NCI-H1436 (cell line): ENCODE results near the gene CCM2L.

Source experiments
- DNase-seq: peaks from one replicate; lab custom pipeline; 2025; lab: John Stamatoyannopoulos, UW

CCM2L gene

GRCh38 chr20:32056708-32057483, 46.7 kb downstream of the CCM2L start:
- DNase-seq = no peak

DNA sequence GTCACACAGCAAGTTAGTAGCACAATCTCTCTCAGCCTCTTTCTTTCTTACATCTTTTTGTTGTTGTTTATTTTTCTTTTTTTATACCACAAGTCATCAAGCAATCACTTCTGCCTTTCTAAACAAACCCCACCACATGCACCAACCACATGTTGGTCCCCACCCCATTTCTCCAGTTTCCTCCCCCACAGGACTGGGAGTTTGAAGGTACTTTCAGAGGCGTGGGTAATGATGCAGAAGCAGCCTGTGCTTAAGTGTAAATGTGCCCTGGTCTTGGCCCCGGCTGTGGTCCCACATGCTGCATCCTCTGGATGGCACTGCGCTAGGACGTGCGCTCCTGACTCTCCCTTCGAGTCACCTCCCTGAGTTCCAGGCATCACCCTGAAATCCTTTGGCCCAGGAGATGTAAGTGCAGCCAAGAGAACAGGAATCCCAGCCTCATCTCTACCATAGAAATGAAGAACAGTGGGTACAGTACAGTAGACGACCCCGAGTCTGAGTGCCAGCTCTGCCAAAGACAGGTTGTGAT, 47.5 kb downstream of the CCM2L start:
- DNase-seq = no peak

GRCh38 chr20:32059189-32059588, 49.0 kb downstream of the CCM2L start:
- DNase-seq = no peak

- no peak for DNase-seq
Observed at GRCh38 chr20:32062776-32063170, 52.5 kb downstream of the CCM2L start.

DNA sequence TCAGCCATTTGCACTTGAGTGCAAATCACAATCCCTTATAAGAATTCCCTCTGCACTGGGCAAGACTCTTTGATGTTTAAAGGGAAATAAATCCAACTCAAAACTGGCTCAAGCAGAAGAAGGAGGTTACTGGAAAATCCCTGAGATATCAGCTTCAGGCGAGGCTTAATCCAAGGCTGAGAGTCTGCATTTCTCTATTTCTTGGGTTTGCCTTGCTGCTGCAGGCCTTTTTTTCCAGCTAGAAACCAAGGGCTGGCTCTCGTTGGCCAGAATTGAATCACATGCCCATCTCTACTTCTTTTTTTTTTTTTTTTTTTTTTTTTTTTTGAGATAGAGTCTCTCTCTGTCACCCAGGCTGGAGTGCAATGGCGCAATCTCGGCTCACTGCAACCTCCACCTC, 53.5 kb downstream of the CCM2L start:
- no peak for DNase-seq

- DNase-seq = no peak
Observed at GRCh38 chr20:32064667-32065066, 54.4 kb downstream of the CCM2L start.

- DNase-seq = no peak
Observed at GRCh38 chr20:32067234-32067821, 57.1 kb downstream of the CCM2L start.

DNA sequence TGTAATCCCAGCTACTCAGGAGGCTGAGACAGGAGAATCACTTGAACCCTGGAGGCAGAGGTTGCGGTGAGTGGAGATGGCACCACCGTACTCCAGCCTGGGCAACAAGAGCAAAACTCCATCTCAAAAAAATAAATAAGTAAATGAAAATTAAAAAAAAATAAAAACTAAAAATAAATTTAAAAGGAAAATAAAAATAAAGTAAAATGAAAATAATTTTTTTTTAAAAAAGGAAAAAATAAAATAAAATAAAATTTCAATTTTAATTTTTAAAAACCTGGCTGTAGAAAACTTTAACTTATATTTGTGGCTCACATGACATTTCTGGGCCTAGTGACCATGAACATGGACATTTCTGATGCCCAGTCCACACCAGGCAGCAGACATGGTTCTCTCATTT, 57.9 kb downstream of the CCM2L start:
- DNase-seq = no peak

- DNase-seq = no peak
Observed at GRCh38 chr20:32069711-32070110, 59.5 kb downstream of the CCM2L start.

DNA sequence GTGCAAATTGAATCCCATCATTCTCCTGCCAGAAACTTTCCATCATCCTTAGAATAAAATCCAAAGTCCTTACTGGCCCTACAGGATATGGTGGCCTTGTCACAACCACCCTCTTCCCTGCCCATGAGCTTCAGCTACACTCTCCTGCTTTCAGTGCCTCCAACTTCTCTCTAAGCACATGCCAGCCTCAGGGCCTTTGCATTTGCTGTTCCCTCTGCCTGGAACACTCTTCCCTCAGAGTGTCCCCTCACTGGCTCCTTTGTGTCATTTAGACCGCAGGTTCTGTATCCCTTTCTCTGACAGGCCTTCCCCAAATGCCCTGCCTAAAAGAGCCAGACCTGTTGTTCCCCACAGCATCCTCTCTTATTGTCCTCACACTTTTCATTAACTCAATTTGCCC, 60.0 kb downstream of the CCM2L start:
- no peak for DNase-seq

- no peak for DNase-seq
Observed at GRCh38 chr20:32070690-32071213, 60.5 kb downstream of the CCM2L start.

DNA sequence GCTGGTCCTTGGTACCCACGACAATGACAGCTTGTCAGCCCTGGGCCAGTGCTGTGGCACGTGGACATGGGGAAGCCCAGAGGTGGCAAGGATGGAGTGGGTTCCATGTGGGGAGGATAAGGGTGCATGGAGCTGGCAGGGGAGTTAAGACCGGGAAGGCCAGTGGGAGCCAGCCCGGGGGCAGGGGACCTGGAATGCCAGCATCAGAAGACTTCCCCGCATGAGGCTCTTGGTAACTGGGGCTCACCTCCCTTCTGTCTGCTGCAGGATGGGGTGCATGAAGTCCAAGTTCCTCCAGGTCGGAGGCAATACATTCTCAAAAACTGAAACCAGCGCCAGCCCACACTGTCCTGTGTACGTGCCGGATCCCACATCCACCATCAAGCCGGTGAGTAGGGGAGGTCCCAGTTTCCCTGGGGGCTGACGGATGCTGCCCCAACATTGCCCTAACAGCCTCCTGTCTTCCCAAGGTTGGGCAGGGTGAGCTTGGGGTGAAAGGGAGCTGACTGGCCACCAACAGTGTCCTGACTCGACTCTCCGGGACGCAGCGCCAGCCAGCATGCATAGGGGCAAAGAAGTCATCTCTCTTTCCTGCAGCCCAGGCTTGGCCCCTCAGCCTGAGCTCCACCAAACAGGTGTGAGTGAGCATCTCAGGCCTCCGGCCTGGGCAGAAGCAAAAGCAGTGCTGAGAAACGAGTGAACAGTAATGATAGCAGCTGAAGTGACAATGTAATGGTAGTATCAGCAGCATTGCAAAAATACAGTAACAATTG, 61.3 kb downstream of the CCM2L start:
- DNase-seq = no peak

GRCh38 chr20:32072168-32072750, 62.0 kb downstream of the CCM2L start:
- no peak for DNase-seq

DNA sequence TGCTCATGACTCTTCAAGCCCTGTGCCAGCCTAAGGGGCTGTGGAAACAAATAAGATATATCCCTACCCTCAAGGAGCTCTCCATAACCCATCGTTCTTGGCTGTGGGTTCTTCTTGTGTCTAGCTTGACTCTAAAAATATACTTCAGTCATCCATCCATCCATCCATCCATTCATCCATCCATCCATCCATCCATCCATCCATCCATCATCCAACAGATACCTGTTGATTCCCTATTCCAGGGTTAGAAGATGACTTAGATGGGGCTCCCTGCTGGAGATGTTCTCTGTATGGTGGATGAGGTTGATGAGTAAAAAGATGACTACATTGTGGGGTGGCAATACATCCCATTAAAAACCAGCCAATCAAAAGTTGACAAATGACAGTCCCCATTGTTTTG, 65.3 kb downstream of the CCM2L start:
- no peak for DNase-seq

DNA sequence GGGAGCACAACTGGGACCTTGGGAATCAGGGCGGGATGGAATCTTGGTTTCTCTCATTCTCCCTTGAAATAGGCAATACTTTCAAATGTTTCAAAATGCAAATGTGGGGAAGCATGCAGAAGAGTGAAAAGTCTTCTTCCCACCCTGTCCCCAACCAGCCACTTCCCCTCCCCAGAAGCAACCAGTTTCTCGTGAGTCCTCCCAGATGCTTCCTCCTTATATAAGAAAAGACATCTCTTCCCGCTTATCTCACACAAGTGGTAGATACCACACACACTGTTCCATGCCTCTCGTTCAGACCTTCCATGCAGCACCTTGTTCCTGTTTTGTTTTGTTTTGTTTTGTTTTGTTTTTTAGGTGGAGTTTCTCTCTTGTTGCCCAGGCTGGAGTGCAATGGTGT, 67.0 kb downstream of the CCM2L start:
- DNase-seq = no peak

GRCh38 chr20:32078322-32078721, 68.1 kb downstream of the CCM2L start:
- no peak for DNase-seq

DNA sequence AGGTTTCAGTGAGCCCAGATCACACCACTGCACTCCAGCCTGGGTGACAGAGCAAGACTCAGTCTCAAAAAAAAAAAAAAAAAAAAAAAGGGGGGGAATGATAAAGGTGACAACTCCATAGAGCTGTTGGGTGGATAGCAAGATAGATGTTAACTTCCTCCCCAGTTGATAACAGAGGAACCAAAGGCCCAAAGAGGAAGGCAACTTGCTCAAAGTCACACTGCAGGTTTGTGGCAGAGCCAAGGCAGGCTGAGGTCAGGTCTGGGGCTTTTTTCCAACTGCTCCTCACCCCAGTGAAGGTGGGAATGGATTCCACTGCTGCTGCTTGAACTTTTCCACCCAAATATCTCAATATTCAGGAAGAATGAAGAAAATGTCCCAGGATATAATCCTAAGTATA, 68.6 kb downstream of the CCM2L start:
- no peak for DNase-seq

- DNase-seq = no peak
Observed at GRCh38 chr20:32079655-32080109, 69.4 kb downstream of the CCM2L start.

- DNase-seq = no peak
Observed at GRCh38 chr20:32080783-32081182, 70.5 kb downstream of the CCM2L start.
